Stimulated activated effector memory CD8-positive, alpha-beta T cell treated with anti-CD3 and anti-CD28 coated beads, Interleukin-12 subunit alpha, Interleukin-12 subunit beta, amount 100 ng/mL, for 72 hours (primary cell): Measurements from ENCODE around the gene KRTAP5-1.
"Not testable (repeated sequence)": the region's sequence is repeated elsewhere in the genome, so short reads cannot be mapped to it uniquely, and the experiment has no call there.

Experiments
- ATAC-seq: fragments of 150-1000 bp; cut with Tn5 transposase; 2 replicates; pipeline ENCODE4 v1.10.0; 2021
- DNase-seq, 2 donors: peaks; one replicate each; pipeline ENCODE4 v3.0.0; 2021 to 2022; ENCODE audit warnings: low spot score in 2 of 2
- H3K27ac Mint-ChIP-seq: one replicate; pipeline ENCODE4 v1.8.0; 2022; ENCODE audit warnings: mild to moderate bottlenecking, mixed read lengths
- H3K36me3 Mint-ChIP-seq: one replicate; pipeline ENCODE4 v1.8.0; 2022; ENCODE audit warnings: mild to moderate bottlenecking, mixed read lengths
- H3K4me1 Mint-ChIP-seq: one replicate; pipeline ENCODE4 v1.8.0; 2022; ENCODE audit warnings: mixed read lengths
- H3K4me3 Mint-ChIP-seq: one replicate; pipeline ENCODE4 v1.8.0; 2022; ENCODE audit warnings: mild to moderate bottlenecking, mixed read lengths
- H3K9me3 Mint-ChIP-seq: one replicate; pipeline ENCODE4 v1.8.0; 2022; ENCODE audit warnings: mixed read lengths

The KRTAP5-1 gene

GRCh38 chr11:1589191-1589963 is 4.3 kb upstream of the KRTAP5-1 start:
- not testable (repeated sequence) for ATAC-seq, H3K9me3 Mint-ChIP-seq, H3K36me3 Mint-ChIP-seq, DNase-seq
- Mint-ChIP-seq H3K4me3 (peak overlapping the region; percentile 34), H3K27ac (peak overlapping the region; percentile 82), H3K4me1 (peaks cover 14% of the 10 kb centered on the region)

GRCh38 chr11:1586699-1587098 is 1.6 kb upstream of the KRTAP5-1 start:
- ATAC-seq, result no peak
- Mint-ChIP-seq H3K9me3 (no peaks in the 10 kb centered on the region), H3K4me3 (no peak overlapping the region), H3K4me1 (peaks cover 23% of the 10 kb centered on the region), H3K27ac (no peak overlapping the region), H3K36me3 (no peaks in the 10 kb centered on the region)
- DNase-seq, result no peak

- not testable (repeated sequence) for H3K27ac Mint-ChIP-seq, ATAC-seq, DNase-seq, H3K4me3 Mint-ChIP-seq, H3K4me1 Mint-ChIP-seq, H3K36me3 Mint-ChIP-seq, H3K9me3 Mint-ChIP-seq
Measured at GRCh38 chr11:1582909-1583308, 2.2 kb downstream of the KRTAP5-1 start.

GRCh38 chr11:1581976-1582375 is 3.1 kb downstream of the KRTAP5-1 start:
- Mint-ChIP-seq H3K36me3 (no peaks in the 10 kb centered on the region), H3K9me3 (no peaks in the 10 kb centered on the region), H3K27ac (no peak overlapping the region), H3K4me1 (peaks cover 10% of the 10 kb centered on the region), H3K4me3 (no peak overlapping the region)
- no peak for DNase-seq
- no peak for ATAC-seq

- Mint-ChIP-seq H3K9me3 (no peaks in the 10 kb centered on the region), H3K27ac (no peak overlapping the region), H3K36me3 (no peaks in the 10 kb centered on the region), H3K4me1 (peaks cover 7% of the 10 kb centered on the region), H3K4me3 (no peak overlapping the region)
- no peak for ATAC-seq
- DNase-seq, result no peak
Measured at GRCh38 chr11:1576825-1577224, 8.3 kb downstream of the KRTAP5-1 start.

- DNase-seq, H3K27ac Mint-ChIP-seq, H3K4me1 Mint-ChIP-seq, ATAC-seq, H3K9me3 Mint-ChIP-seq, H3K36me3 Mint-ChIP-seq: not testable (repeated sequence)
- H3K4me3 Mint-ChIP-seq, result peak overlapping the region; percentile 29
Measured at GRCh38 chr11:1575756-1576155, 9.3 kb downstream of the KRTAP5-1 start.

GRCh38 chr11:1574933-1575242 is 10.2 kb downstream of the KRTAP5-1 start:
- Mint-ChIP-seq H3K4me3 (peak overlapping the region; percentile 29), H3K27ac (no peak overlapping the region), H3K36me3 (no peaks in the 10 kb centered on the region), H3K4me1 (peaks cover 10% of the 10 kb centered on the region), H3K9me3 (no peaks in the 10 kb centered on the region)
- DNase-seq, result no peak
- ATAC-seq, result no peak

- peak; percentile 74 to 81 for DNase-seq
- Mint-ChIP-seq H3K4me3 (peak overlapping the region; percentile 74), H3K36me3 (peaks cover 4% of the 10 kb centered on the region), H3K27ac (no peak overlapping the region), H3K4me1 (peaks cover 15% of the 10 kb centered on the region), H3K9me3 (no peaks in the 10 kb centered on the region)
- peak; percentile 65 for ATAC-seq
Measured at GRCh38 chr11:1574238-1574932, 10.7 kb downstream of the KRTAP5-1 start.

GRCh38 chr11:1573903-1574237 is 11.2 kb downstream of the KRTAP5-1 start:
- Mint-ChIP-seq H3K36me3 (peaks cover 5% of the 10 kb centered on the region), H3K9me3 (no peaks in the 10 kb centered on the region), H3K27ac (peak overlapping the region; percentile 77), H3K4me1 (peaks cover 20% of the 10 kb centered on the region), H3K4me3 (peak overlapping the region; percentile 74)
- DNase-seq (peak in 1 of 2 donors; percentile 68), ATAC-seq (no peak)

- peak in 1 of 2 donors; percentile 68 for DNase-seq
- ATAC-seq, result peak; percentile 1
- Mint-ChIP-seq H3K9me3 (no peaks in the 10 kb centered on the region), H3K4me1 (peaks cover 26% of the 10 kb centered on the region), H3K27ac (peak overlapping the region; percentile 77), H3K36me3 (peaks cover 5% of the 10 kb centered on the region), H3K4me3 (peak overlapping the region; percentile 74)
Measured at GRCh38 chr11:1573077-1573902, 11.8 kb downstream of the KRTAP5-1 start.

- H3K27ac Mint-ChIP-seq, result peak within 1 kb of the TSS; percentile 37
- H3K36me3 Mint-ChIP-seq, result peaks cover 5% of the 10 kb centered on the region
- H3K4me1 Mint-ChIP-seq, result peaks cover 26% of the 10 kb centered on the region
- DNase-seq (peak; percentile 92 to 93), ATAC-seq (peak; percentile 77)
- H3K4me3 Mint-ChIP-seq, result peak within 1 kb of the TSS; percentile 74
- no peaks in the 10 kb centered on the region for H3K9me3 Mint-ChIP-seq
Measured at GRCh38 chr11:1572197-1573076, 12.6 kb downstream of the KRTAP5-1 start, which contains the start of gene DUSP8. Gene DUSP8 (minus strand): TSS chr11:1572271. CDS start chr11:1565826, 6,445 bp downstream.

GRCh38 chr11:1571760-1572196 is 13.3 kb downstream of the KRTAP5-1 start:
- peaks cover 26% of the 10 kb centered on the region for H3K4me1 Mint-ChIP-seq
- H3K9me3 Mint-ChIP-seq, result no peaks in the 10 kb centered on the region
- H3K36me3 Mint-ChIP-seq, result peaks cover 5% of the 10 kb centered on the region
- no peak overlapping the region for H3K4me3 Mint-ChIP-seq
- H3K27ac Mint-ChIP-seq, result no peak overlapping the region
- DNase-seq (no peak), ATAC-seq (peak; percentile 11)

- Mint-ChIP-seq H3K27ac (peak overlapping the region; percentile 37), H3K9me3 (no peaks in the 10 kb centered on the region), H3K36me3 (peaks cover 5% of the 10 kb centered on the region), H3K4me1 (peaks cover 26% of the 10 kb centered on the region), H3K4me3 (peak overlapping the region; percentile 53)
- ATAC-seq (no peak), DNase-seq (no peak)
Measured at GRCh38 chr11:1570896-1571759, 14.0 kb downstream of the KRTAP5-1 start.

GRCh38 chr11:1570531-1570895 is 14.6 kb downstream of the KRTAP5-1 start:
- no peaks in the 10 kb centered on the region for H3K9me3 Mint-ChIP-seq
- peaks cover 5% of the 10 kb centered on the region for H3K36me3 Mint-ChIP-seq
- peak overlapping the region; percentile 53 for H3K4me3 Mint-ChIP-seq
- no peak for ATAC-seq
- DNase-seq, result no peak
- H3K27ac Mint-ChIP-seq, result peak overlapping the region; percentile 37
- peaks cover 26% of the 10 kb centered on the region for H3K4me1 Mint-ChIP-seq
